Ishikawa (cell line): ENCODE data around the gene ELOB.

Experiments
- CEBPB ChIP-seq: IDR thresholded peaks from 2 replicates; pipeline ENCODE4 v1.6.1; 2012
- CREB1 ChIP-seq: IDR thresholded peaks from 2 replicates; pipeline ENCODE4 v1.6.1; 2012; ENCODE audit warnings: low read depth
- EGR1 ChIP-seq: IDR thresholded peaks from 2 replicates; pipeline ENCODE4 v1.6.1; 2012
- EP300 ChIP-seq: IDR thresholded peaks from 2 replicates; pipeline ENCODE4 v1.6.1; 2012; ENCODE audit warnings: borderline replicate concordance
- FOXM1 ChIP-seq: IDR thresholded peaks from 2 replicates; pipeline ENCODE4 v1.6.1; 2012; ENCODE audit warnings: low read depth, borderline replicate concordance
- NFIC ChIP-seq: IDR thresholded peaks from 2 replicates; pipeline ENCODE4 v1.6.1; 2012
- RAD21 ChIP-seq: IDR thresholded peaks from 2 replicates; pipeline ENCODE4 v1.6.1; 2012; ENCODE audit warnings: low read depth
- TAF1 ChIP-seq: IDR thresholded peaks from 2 replicates; pipeline ENCODE4 v1.6.1; 2012; ENCODE audit warnings: low read depth, mild to moderate bottlenecking
- TCF12 ChIP-seq: IDR thresholded peaks from 2 replicates; pipeline ENCODE4 v1.6.1; 2012; ENCODE audit warnings: low read depth
- TEAD4 ChIP-seq: IDR thresholded peaks from 2 replicates; pipeline ENCODE4 v1.6.1; 2012
- YY1 ChIP-seq: IDR thresholded peaks from 2 replicates; pipeline ENCODE4 v1.6.1; 2012; ENCODE audit warnings: low read depth
- ZBTB7A ChIP-seq: IDR thresholded peaks from 2 replicates; pipeline ENCODE4 v1.6.1; 2012; ENCODE audit warnings: low read depth
- TF ChIP-seq, protein P1 (sequence below): IDR thresholded peaks from 2 replicates; pipeline ENCODE4 v1.6.1; 2012
- TF ChIP-seq, protein P2 (sequence below): IDR thresholded peaks from 2 replicates; pipeline ENCODE4 v1.6.1; 2012; ENCODE audit warnings: low read depth, mild to moderate bottlenecking
- TF ChIP-seq, protein P3 (sequence below): IDR thresholded peaks from 2 replicates; pipeline ENCODE4 v1.6.1; 2012

Gene ELOB

DNA sequence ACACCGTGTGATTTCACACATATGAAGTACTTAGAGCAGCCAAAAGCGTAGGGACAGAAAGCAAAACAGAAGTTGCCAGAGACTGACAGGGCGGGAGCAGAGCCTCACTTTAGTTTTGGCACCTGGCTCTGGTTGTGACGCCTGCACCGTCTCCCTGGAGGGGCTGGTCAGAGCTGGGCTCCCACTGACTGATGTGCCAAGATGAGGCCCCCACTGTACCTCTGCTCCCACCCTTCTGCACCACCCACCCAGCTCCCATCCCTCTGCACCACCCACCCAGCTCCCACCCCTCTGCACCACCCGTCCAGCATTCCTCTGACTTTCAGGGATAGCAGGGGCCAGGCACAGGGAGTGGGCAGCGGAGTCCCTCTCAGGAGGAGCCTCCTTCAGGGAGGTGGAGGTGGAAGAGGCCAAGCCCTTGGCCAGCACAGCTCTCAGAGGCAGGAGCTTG is 36.7 kb upstream of the ELOB start:
- TF ChIP-seq EGR1 = no peak

DNA sequence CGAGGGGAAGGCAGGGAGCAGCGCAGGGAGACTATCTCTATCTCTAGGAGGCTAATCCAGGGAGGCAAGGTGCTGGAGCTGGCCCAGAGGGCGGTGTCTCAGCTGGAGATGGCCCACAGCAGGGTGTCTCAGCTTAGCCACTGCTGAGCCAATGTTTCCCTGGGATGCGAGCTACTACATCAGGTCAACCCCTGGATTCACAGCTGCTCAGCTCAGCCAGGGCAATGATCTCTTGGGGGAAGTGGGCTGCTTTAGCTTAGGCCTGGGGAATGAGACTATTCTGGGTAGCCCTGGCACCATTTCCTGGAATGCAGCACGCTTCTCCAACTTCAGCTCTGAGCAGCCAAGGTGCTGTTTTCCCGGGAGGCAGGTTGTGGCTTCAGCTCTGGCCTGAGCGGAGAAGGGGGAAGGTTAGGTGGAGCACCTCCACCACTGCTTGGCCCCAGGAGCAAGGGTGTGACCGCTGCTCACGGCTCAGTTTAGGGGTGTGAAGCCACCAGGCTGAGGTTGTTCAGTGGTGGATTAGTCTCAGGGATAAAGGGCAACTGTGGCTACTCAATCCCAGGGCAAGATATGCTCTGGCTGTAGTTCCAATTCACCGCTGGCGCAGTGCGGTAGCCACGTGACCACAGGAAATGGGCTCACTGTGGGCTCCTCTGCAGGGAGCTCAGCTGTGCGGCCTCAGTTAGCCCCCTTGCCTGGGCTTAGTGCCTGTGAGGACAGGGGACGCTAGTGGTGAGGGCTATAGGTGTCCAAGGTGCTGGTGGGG is 34.8 kb upstream of the ELOB start:
- no peak for TF ChIP-seq ZBTB7A
- TF ChIP-seq, protein P1, sequence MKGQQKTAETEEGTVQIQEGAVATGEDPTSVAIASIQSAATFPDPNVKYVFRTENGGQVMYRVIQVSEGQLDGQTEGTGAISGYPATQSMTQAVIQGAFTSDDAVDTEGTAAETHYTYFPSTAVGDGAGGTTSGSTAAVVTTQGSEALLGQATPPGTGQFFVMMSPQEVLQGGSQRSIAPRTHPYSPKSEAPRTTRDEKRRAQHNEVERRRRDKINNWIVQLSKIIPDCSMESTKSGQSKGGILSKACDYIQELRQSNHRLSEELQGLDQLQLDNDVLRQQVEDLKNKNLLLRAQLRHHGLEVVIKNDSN = peak; percentile 34; the same call in 1 of the 2 replicates

DNA sequence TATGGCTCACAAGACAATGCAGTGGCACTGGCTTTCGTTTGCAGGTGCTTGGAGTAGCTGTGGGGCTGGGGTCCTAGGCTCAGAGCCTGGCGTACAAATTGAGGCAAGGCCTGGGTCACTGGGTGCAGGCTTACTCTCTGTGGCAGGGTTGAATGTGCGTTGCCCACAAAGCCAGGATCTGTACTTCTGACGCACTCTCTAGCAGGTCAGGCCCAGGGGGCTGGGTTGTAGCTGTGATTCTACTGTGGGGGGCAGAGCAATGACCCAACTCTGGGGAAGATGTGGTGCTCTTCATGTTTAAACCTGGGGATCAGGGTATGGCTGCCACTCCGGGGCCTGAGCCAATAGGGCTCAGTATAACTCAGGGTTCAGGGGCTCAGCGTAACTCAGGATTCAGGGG is 33.6 kb upstream of the ELOB start:
- TF ChIP-seq EGR1 = no peak
- TF ChIP-seq TAF1 = no peak
- TF ChIP-seq EP300 = no peak
- TF ChIP-seq YY1 = no peak
- TF ChIP-seq, protein P2, sequence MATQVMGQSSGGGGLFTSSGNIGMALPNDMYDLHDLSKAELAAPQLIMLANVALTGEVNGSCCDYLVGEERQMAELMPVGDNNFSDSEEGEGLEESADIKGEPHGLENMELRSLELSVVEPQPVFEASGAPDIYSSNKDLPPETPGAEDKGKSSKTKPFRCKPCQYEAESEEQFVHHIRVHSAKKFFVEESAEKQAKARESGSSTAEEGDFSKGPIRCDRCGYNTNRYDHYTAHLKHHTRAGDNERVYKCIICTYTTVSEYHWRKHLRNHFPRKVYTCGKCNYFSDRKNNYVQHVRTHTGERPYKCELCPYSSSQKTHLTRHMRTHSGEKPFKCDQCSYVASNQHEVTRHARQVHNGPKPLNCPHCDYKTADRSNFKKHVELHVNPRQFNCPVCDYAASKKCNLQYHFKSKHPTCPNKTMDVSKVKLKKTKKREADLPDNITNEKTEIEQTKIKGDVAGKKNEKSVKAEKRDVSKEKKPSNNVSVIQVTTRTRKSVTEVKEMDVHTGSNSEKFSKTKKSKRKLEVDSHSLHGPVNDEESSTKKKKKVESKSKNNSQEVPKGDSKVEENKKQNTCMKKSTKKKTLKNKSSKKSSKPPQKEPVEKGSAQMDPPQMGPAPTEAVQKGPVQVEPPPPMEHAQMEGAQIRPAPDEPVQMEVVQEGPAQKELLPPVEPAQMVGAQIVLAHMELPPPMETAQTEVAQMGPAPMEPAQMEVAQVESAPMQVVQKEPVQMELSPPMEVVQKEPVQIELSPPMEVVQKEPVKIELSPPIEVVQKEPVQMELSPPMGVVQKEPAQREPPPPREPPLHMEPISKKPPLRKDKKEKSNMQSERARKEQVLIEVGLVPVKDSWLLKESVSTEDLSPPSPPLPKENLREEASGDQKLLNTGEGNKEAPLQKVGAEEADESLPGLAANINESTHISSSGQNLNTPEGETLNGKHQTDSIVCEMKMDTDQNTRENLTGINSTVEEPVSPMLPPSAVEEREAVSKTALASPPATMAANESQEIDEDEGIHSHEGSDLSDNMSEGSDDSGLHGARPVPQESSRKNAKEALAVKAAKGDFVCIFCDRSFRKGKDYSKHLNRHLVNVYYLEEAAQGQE = no peak
- no peak for TF ChIP-seq TCF12
- TF ChIP-seq CREB1 = no peak
- TF ChIP-seq CEBPB = no peak
- no peak for TF ChIP-seq NFIC

DNA sequence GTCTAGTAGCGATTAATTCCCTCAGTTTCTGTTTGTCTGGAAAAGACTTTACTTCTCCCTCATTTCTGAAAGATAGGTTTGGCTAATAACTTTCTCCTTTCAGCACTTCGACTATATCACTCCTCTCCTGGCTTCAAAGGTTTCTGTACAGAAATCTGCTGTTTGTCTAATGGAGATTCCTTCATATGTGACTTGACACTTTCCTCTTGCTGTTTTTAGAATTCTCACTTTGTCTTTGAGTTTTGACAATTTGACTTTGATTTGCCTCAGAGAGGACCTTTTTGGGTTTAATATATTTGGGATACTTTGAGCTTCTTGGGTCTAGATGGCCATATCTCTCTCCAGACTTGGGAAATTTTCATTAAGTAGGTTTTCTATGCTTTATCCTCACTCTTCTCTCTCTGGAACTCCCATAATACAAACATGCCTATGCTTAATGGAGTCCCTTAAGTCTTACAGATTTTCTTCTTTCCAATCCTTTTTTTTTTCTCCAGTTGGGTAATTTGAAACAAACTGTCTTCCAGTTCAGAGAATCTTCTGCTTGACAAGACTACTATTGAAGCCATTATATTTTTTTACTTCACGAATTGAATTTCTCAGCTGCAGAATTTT is 32.2 kb upstream of the ELOB start:
- TF ChIP-seq FOXM1 (no peak), EGR1 (no peak), TEAD4 (no peak), RAD21 (no peak), YY1 (no peak), ZBTB7A (no peak), EP300 (no peak), CREB1 (no peak), TCF12 (no peak), CEBPB (no peak), NFIC (no peak), TAF1 (no peak)
- TF ChIP-seq, protein P2 = no peak
- TF ChIP-seq, protein P3, sequence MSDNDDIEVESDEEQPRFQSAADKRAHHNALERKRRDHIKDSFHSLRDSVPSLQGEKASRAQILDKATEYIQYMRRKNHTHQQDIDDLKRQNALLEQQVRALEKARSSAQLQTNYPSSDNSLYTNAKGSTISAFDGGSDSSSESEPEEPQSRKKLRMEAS = no peak
- TF ChIP-seq, protein P1 = no peak

DNA sequence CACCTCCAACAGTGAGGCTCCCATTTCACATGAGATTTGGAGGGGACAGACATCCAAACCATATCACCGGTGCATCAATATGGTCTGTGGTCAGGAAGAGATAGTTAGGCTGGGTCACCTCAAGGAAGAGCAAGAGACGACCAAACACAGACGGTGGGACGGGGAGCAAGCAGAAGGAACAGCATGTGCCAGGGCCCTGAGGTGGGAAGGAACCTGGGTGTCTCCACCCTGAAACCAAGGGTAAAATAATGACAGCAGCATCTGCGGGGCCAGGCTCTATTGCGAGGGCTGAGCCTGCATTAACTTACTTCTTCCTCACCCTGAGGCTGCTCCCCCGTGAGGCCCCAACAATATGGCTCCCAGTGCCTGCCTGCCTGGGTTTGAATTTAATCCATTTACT is 31.1 kb upstream of the ELOB start:
- TF ChIP-seq CEBPB (no peak), ZBTB7A (no peak), TEAD4 (no peak), FOXM1 (no peak), EGR1 (no peak), RAD21 (no peak), YY1 (no peak)

DNA sequence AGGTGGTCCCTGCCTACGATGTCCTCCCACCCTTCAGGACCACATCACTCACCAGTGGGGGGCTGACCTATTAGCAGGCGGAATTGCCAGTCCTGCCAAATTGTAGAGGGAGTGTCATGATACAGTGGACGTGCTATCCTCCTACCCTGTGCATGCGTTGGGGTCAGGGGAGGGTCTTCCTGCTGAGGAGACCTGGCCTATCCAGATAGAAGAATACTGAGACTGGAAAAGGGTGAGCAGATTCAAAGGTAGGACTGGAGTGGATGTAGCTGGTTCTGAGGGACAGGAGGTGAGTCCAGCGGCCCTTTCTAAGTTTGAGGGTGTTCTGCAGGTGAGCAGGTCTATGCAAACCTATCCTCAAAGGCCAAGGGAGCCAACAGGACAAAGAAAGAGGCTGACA is 29.2 kb upstream of the ELOB start:
- no peak for TF ChIP-seq ZBTB7A
- TF ChIP-seq, protein P1 = no peak
- TF ChIP-seq RAD21 = no peak
- TF ChIP-seq TEAD4 = no peak
- no peak for TF ChIP-seq CEBPB
- no peak for TF ChIP-seq TCF12
- no peak for TF ChIP-seq FOXM1
- TF ChIP-seq, protein P2 = no peak
- TF ChIP-seq NFIC = no peak
- no peak for TF ChIP-seq EP300
- no peak for TF ChIP-seq CREB1
- no peak for TF ChIP-seq EGR1
- TF ChIP-seq, protein P3 = no peak
- TF ChIP-seq YY1 = no peak
- no peak for TF ChIP-seq TAF1
